ENCODE data around the gene PHF13. TPM values are rescaled to one million over a fixed set of nuclear protein-coding genes. Genes with fewer than 3 reads are reported as not detected.

The PHF13 gene
- total and polyA plus RNA-seq, 10 of the 15 experiments (the other 5 are each of a cell fraction or from before 2014, with no cell fraction given): 0.87 to 15.4 (median 5.1) TPM

DNA sequence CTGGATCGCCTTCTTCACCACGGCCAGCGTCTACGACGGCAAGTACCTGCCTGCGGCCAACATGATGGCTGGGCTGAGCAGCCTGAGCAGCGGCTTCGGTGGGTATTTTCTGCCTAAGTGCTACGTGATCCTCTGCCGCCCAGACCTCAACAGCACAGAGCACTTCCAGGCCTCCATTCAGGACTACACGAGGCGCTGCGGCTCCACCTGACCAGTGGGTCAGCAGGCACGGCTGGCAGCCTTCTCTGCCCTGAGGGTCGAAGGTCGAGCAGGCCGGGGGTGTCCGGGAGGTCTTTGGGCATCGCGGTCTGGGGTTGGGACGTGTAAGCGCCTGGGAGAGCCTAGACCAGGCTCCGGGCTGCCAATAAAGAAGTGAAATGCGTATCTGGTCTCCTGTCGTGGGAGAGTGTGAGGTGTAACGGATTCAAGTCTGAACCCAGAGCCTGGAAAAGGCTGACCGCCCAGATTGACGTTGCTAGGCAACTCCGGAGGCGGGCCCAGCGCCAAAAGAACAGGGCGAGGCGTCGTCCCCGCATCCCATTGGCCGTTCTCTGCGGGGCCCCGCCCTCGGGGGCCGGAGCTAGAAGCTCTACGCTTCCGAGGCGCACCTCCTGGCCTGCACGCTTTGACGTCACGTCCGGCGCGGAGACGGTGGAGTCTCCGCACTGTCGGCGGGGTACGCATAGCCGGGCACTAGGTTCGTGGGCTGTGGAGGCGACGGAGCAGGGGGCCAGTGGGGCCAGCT, 34.0 kb upstream of the PHF13 start, which contains the start of gene ZBTB48 (continued):
- TF ChIP-seq YY1 (IDR thresholded peaks at IDR 0.05; ENCODE audit: low read depth, low read length) (no peak), BRCA1 (IDR thresholded peaks at IDR 0.05; ENCODE audit: low read depth, low read length) (no peak), BACH1 (IDR thresholded peaks at IDR 0.05; ENCODE audit: borderline replicate concordance) (peak; percentile 60; the same call in 1 of the 2 replicates), ZNF217 (IDR thresholded peaks at IDR 0.05) (no peak), CBX3 (IDR thresholded peaks at IDR 0.05; ENCODE audit: borderline replicate concordance, low read depth) (no peak), IKZF2 (IDR thresholded peaks at IDR 0.05) (no peak), POLR2A (IDR thresholded peaks at IDR 0.05; ENCODE audit: low read depth, low read length) (peak; percentile 99), RAD21 (IDR thresholded peaks at IDR 0.05; ENCODE audit: insufficient read depth, low read depth, low read length) (no peak), RB1 (IDR thresholded peaks at IDR 0.05; ENCODE audit: borderline replicate concordance) (no peak), ZNF207 (IDR thresholded peaks at IDR 0.05; ENCODE audit: borderline replicate concordance) (no peak), GABPA (IDR thresholded peaks at IDR 0.05; ENCODE audit: low read depth) (peak; percentile 84), FOXM1 (IDR thresholded peaks at IDR 0.05; ENCODE audit: low read depth, low read length) (no peak), PAX5 (IDR thresholded peaks at IDR 0.05; ENCODE audit: borderline replicate concordance, low read depth, low read length) (no peak), SP1 (IDR thresholded peaks at IDR 0.05; ENCODE audit: low read depth, low read length) (peak; percentile 79), TBL1XR1 (IDR thresholded peaks at IDR 0.05; ENCODE audit: low read depth, low read length) (peak; percentile 25; the same call in 1 of the 2 replicates), MEF2A (IDR thresholded peaks at IDR 0.05; ENCODE audit: insufficient read depth, low read depth, low read length) (no peak), EED (IDR thresholded peaks at IDR 0.05; ENCODE audit: low read depth) (no peak), SREBF2 (IDR thresholded peaks at IDR 0.05; ENCODE audit: low read length) (no peak), ASH2L (IDR thresholded peaks at IDR 0.05; ENCODE audit: borderline replicate concordance, low read depth) (no peak), ATF7 (IDR thresholded peaks at IDR 0.05; ENCODE audit: low read depth) (no peak), LARP7 (IDR thresholded peaks at IDR 0.05) (no peak), TARDBP (IDR thresholded peaks at IDR 0.05; ENCODE audit: borderline replicate concordance) (no peak), BMI1 (IDR thresholded peaks at IDR 0.05; ENCODE audit: borderline replicate concordance) (peak; percentile 99)
- TF ChIP-seq, protein P1, sequence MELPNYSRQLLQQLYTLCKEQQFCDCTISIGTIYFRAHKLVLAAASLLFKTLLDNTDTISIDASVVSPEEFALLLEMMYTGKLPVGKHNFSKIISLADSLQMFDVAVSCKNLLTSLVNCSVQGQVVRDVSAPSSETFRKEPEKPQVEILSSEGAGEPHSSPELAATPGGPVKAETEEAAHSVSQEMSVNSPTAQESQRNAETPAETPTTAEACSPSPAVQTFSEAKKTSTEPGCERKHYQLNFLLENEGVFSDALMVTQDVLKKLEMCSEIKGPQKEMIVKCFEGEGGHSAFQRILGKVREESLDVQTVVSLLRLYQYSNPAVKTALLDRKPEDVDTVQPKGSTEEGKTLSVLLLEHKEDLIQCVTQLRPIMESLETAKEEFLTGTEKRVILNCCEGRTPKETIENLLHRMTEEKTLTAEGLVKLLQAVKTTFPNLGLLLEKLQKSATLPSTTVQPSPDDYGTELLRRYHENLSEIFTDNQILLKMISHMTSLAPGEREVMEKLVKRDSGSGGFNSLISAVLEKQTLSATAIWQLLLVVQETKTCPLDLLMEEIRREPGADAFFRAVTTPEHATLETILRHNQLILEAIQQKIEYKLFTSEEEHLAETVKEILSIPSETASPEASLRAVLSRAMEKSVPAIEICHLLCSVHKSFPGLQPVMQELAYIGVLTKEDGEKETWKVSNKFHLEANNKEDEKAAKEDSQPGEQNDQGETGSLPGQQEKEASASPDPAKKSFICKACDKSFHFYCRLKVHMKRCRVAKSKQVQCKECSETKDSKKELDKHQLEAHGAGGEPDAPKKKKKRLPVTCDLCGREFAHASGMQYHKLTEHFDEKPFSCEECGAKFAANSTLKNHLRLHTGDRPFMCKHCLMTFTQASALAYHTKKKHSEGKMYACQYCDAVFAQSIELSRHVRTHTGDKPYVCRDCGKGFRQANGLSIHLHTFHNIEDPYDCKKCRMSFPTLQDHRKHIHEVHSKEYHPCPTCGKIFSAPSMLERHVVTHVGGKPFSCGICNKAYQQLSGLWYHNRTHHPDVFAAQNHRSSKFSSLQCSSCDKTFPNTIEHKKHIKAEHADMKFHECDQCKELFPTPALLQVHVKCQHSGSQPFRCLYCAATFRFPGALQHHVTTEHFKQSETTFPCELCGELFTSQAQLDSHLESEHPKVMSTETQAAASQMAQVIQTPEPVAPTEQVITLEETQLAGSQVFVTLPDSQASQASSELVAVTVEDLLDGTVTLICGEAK (IDR thresholded peaks at IDR 0.05; ENCODE audit: borderline replicate concordance): peak; percentile 81
- TF ChIP-seq, protein P2, sequence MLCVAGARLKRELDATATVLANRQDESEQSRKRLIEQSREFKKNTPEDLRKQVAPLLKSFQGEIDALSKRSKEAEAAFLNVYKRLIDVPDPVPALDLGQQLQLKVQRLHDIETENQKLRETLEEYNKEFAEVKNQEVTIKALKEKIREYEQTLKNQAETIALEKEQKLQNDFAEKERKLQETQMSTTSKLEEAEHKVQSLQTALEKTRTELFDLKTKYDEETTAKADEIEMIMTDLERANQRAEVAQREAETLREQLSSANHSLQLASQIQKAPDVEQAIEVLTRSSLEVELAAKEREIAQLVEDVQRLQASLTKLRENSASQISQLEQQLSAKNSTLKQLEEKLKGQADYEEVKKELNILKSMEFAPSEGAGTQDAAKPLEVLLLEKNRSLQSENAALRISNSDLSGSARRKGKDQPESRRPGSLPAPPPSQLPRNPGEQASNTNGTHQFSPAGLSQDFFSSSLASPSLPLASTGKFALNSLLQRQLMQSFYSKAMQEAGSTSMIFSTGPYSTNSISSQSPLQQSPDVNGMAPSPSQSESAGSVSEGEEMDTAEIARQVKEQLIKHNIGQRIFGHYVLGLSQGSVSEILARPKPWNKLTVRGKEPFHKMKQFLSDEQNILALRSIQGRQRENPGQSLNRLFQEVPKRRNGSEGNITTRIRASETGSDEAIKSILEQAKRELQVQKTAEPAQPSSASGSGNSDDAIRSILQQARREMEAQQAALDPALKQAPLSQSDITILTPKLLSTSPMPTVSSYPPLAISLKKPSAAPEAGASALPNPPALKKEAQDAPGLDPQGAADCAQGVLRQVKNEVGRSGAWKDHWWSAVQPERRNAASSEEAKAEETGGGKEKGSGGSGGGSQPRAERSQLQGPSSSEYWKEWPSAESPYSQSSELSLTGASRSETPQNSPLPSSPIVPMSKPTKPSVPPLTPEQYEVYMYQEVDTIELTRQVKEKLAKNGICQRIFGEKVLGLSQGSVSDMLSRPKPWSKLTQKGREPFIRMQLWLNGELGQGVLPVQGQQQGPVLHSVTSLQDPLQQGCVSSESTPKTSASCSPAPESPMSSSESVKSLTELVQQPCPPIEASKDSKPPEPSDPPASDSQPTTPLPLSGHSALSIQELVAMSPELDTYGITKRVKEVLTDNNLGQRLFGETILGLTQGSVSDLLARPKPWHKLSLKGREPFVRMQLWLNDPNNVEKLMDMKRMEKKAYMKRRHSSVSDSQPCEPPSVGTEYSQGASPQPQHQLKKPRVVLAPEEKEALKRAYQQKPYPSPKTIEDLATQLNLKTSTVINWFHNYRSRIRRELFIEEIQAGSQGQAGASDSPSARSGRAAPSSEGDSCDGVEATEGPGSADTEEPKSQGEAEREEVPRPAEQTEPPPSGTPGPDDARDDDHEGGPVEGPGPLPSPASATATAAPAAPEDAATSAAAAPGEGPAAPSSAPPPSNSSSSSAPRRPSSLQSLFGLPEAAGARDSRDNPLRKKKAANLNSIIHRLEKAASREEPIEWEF (IDR thresholded peaks at IDR 0.05; ENCODE audit: insufficient replicate concordance, low read depth, low read length): no peak
